GM19023 (cell line): ENCODE measurements around the gene ZNF648.
A peak's percentile ranks its signal among the peaks of the same experiment; 100 is the strongest.
"Not testable (repeated sequence)": the region's sequence is repeated elsewhere in the genome, so short reads cannot be mapped to it uniquely, and the experiment has no call there.

Experiments used
- ATAC-seq: cut with Tn5 transposase; IDR thresholded peaks from one replicate; pipeline ENCODE4 v1.9.1; 2021; ENCODE audit warnings: mild to moderate bottlenecking, moderate library complexity; ENCODE audit not compliant: unreplicated experiment

ZNF648 gene

GRCh38 chr1:182061594-182061993 lies at the start of gene ZNF648:
ZNF648 (minus strand) TSS chr1:182061712; CDS start chr1:182058010, 3,702 bp downstream.
- ATAC-seq, result no peak

- no peak for ATAC-seq
These were observed 49.1 kb upstream of the ZNF648 start for GRCh38 chr1:182110635-182111034.

- ATAC-seq, result no peak
These were observed 48.3 kb upstream of the ZNF648 start for GRCh38 chr1:182109771-182110170.

- ATAC-seq, result no peak
These were observed 45.7 kb upstream of the ZNF648 start for GRCh38 chr1:182107209-182107608.

- no peak for ATAC-seq
These were observed 40.5 kb upstream of the ZNF648 start for GRCh38 chr1:182102043-182102416.

- no peak for ATAC-seq
These were observed 40.0 kb upstream of the ZNF648 start for GRCh38 chr1:182101415-182102042.

- ATAC-seq, result no peak
These were observed 36.8 kb upstream of the ZNF648 start for GRCh38 chr1:182098301-182098700.

GRCh38 chr1:182095946-182096345 lies 34.4 kb upstream of the ZNF648 start:
- no peak for ATAC-seq

GRCh38 chr1:182094514-182095005 lies 33.0 kb upstream of the ZNF648 start:
- not testable (repeated sequence) for ATAC-seq

GRCh38 chr1:182093781-182094180 lies 32.3 kb upstream of the ZNF648 start:
- ATAC-seq, result no peak

GRCh38 chr1:182092336-182092735 lies 30.8 kb upstream of the ZNF648 start:
- no peak for ATAC-seq

- ATAC-seq, result no peak
These were observed 29.6 kb upstream of the ZNF648 start for GRCh38 chr1:182091083-182091482.

- no peak for ATAC-seq
These were observed 26.3 kb upstream of the ZNF648 start for GRCh38 chr1:182087719-182088350.

GRCh38 chr1:182087304-182087703 lies 25.8 kb upstream of the ZNF648 start:
- ATAC-seq, result no peak

GRCh38 chr1:182086620-182087019 lies 25.1 kb upstream of the ZNF648 start:
- no peak for ATAC-seq

GRCh38 chr1:182086136-182086535 lies 24.6 kb upstream of the ZNF648 start:
- ATAC-seq, result no peak

- no peak for ATAC-seq
These were observed 24.2 kb upstream of the ZNF648 start for GRCh38 chr1:182085726-182086125.

GRCh38 chr1:182084487-182085316 lies 23.2 kb upstream of the ZNF648 start:
- peak; percentile 78 for ATAC-seq

GRCh38 chr1:182083851-182084486 lies 22.5 kb upstream of the ZNF648 start:
- no peak for ATAC-seq

- no peak for ATAC-seq
These were observed 19.6 kb upstream of the ZNF648 start for GRCh38 chr1:182080955-182081582.

- no peak for ATAC-seq
These were observed 18.5 kb upstream of the ZNF648 start for GRCh38 chr1:182080040-182080439.
